ENCODE data around the gene RNF144B. TPM values are rescaled to one million over a fixed set of nuclear protein-coding genes. Genes with fewer than 3 reads are reported as not detected.

RNF144B gene
- total and polyA plus RNA-seq, 2 of the 13 experiments (the other 11 are each of a cell fraction or from before 2014, with no cell fraction given): 1.8 to 4.3 TPM

- BruUV-seq (replicated peaks): no TSS peak
- Histone ChIP-seq H3K4me3 (replicated peaks in 1 of 3; ENCODE audit: insufficient read depth in 1 of 3, low read depth in 2 of 3, low read length in 3 of 3) (no peak overlapping the region), H3K79me2 (ENCODE audit: insufficient read depth, low read length) (no peaks in the 10 kb centered on the region), H4K20me1 (ENCODE audit: insufficient read depth, low read length) (no peaks in the 10 kb centered on the region), H3K4me2 (ENCODE audit: low read depth, low read length) (no peak overlapping the region), H3K27me3 (ENCODE audit: control insufficient read depth in 1 of 2, insufficient read depth in 2 of 2, low read length in 2 of 2) (peaks cover 0 to 3% of the 10 kb centered on the region in 2 experiments; a peak in 1 of 5 replicates), H3K9me3 (ENCODE audit: low read length) (no peaks in the 10 kb centered on the region), H2AFZ (ENCODE audit: low read length) (no peak overlapping the region), H3K9ac (ENCODE audit: insufficient read depth, low read depth, low read length) (no peak overlapping the region), H3K4me1 (ENCODE audit: insufficient read depth, low read length) (no peaks in the 10 kb centered on the region), H3K27ac (ENCODE audit: extremely low read length, insufficient read depth, low read length) (no peak overlapping the region), H3K36me3 (replicated peaks in 1 of 2; ENCODE audit: control insufficient read depth in 1 of 2, insufficient read depth in 2 of 2, low read length in 2 of 2) (no peaks in the 10 kb centered on the region)
- TF ChIP-seq KAT2B (IDR thresholded peaks at IDR 0.05; ENCODE audit: borderline replicate concordance, low read depth, low read length) (no peak), NFATC3 (CRISPR knock-in tag; IDR thresholded peaks at IDR 0.05) (no peak), ZSCAN29 (CRISPR knock-in tag; conservative IDR thresholded peaks at IDR 0.05) (no peak), ZUFSP (CRISPR knock-in tag; IDR thresholded peaks at IDR 0.05; ENCODE audit: borderline replicate concordance) (no peak), ZNF264 (CRISPR knock-in tag; IDR thresholded peaks at IDR 0.05) (no peak)
- DNase-seq (ENCODE audit: low spot score) (no peak), FAIRE-seq (no peak), ATAC-seq (no peak)
- intact Hi-C loops (cut with micrococcal nuclease; ENCODE audit: unreplicated experiment): no loop called here
- ChIA-PET POLR2A (no interaction called here), CTCF (ENCODE audit: low intra/inter-chr PET ratio, low total read pairs) (no interaction called here)
- in situ Hi-C loops (cut with HindIII; ENCODE audit: extremely low pct_ligation_motif_present, low pct_unique_long_range_greater_than_20kb): no loop called here
- WGBS (ENCODE audit: low lambda C conversion rate): 31% methylated on average over 3 of the region's 3 CpGs
Measured at GRCh38 chr6:18496462-18496861, 109.3 kb downstream of the RNF144B start.

GRCh38 chr6:18497006-18497405 lies 109.9 kb downstream of the RNF144B start:
- ChIA-PET CTCF (ENCODE audit: low intra/inter-chr PET ratio, low total read pairs) (no interaction called here), POLR2A (no interaction called here)
- H3K27ac ChIP-seq (ENCODE audit: extremely low read length, insufficient read depth, low read length): no peak overlapping the region
- ATAC-seq (no peak), DNase-seq (ENCODE audit: low spot score) (no peak), FAIRE-seq (no peak)
- intact Hi-C loops (cut with micrococcal nuclease; ENCODE audit: unreplicated experiment): no loop called here
- no peak overlapping the region for H3K4me3 ChIP-seq (replicated peaks in 1 of 3; ENCODE audit: insufficient read depth in 1 of 3, low read depth in 2 of 3, low read length in 3 of 3)
- 89% methylated on average over 2 of the region's 2 CpGs for WGBS (ENCODE audit: low lambda C conversion rate)
- no TSS peak for BruUV-seq (replicated peaks)
- H4K20me1 ChIP-seq (ENCODE audit: insufficient read depth, low read length): no peaks in the 10 kb centered on the region
- no peaks in the 10 kb centered on the region for H3K36me3 ChIP-seq (replicated peaks in 1 of 2; ENCODE audit: control insufficient read depth in 1 of 2, insufficient read depth in 2 of 2, low read length in 2 of 2)
- no peak overlapping the region for H3K4me2 ChIP-seq (ENCODE audit: low read depth, low read length)
- peaks cover 0 to 3% of the 10 kb centered on the region in 2 experiments; a peak in 1 of 5 replicates for H3K27me3 ChIP-seq (ENCODE audit: control insufficient read depth in 1 of 2, insufficient read depth in 2 of 2, low read length in 2 of 2)
- TF ChIP-seq ZNF619 (CRISPR knock-in tag; IDR thresholded peaks at IDR 0.05): no peak
- no peak for TF ChIP-seq PHF20 (CRISPR knock-in tag; IDR thresholded peaks at IDR 0.05)
- no peak overlapping the region for H2AFZ ChIP-seq (ENCODE audit: low read length)
- no peaks in the 10 kb centered on the region for H3K9me3 ChIP-seq (ENCODE audit: low read length)
- in situ Hi-C loops (cut with HindIII; ENCODE audit: extremely low pct_ligation_motif_present, low pct_unique_long_range_greater_than_20kb): no loop called here
- no peaks in the 10 kb centered on the region for H3K79me2 ChIP-seq (ENCODE audit: insufficient read depth, low read length)
- H3K4me1 ChIP-seq (ENCODE audit: insufficient read depth, low read length): peaks cover 4% of the 10 kb centered on the region
- no peak overlapping the region for H3K9ac ChIP-seq (ENCODE audit: insufficient read depth, low read depth, low read length)
